ENCODE data around the gene PDCD1. TPM values are rescaled to one million over a fixed set of nuclear protein-coding genes. Genes with fewer than 3 reads are reported as not detected.
A peak's percentile ranks its signal among the peaks of the same experiment; 100 is the strongest.

The PDCD1 gene
- total RNA-seq, 1 donor, result not detected

DNA sequence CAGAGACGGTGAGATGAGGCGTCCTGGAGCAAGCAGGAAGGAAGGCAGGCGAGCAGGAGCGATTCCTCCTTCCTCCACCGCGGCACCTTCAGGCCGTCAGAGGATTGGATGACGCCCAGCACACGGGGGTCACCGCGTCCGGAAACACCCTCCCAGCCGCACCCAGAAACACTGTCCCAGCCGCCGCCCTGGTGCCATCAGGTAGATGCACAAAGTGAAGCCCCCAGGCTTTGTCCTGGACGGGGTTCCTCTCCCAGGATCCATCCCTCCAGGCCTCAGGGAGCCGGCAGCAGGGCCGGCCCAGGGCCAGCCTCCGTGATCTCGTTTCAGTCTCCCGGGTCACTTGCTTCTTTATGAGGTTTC lies 42.3 kb upstream of the PDCD1 start:
- H3K4me1 ChIP-seq (ENCODE audit: insufficient read depth, low read length), result no peaks in the 10 kb centered on the region
- no peaks in the 10 kb centered on the region for H4K20me1 ChIP-seq (ENCODE audit: insufficient read depth, low read length)
- no peaks in the 10 kb centered on the region for H3K9me3 ChIP-seq (ENCODE audit: low read depth, low read length)
- H3K36me3 ChIP-seq (ENCODE audit: insufficient read depth, low read length), result no peaks in the 10 kb centered on the region
- no peak overlapping the region for H2AFZ ChIP-seq (ENCODE audit: low read length)
- no peak overlapping the region for H3K4me3 ChIP-seq (ENCODE audit: insufficient read depth, low read length)
- DNase-seq (ENCODE audit: insufficient read length, low spot score, missing footprints), result peak; percentile 22
- H3K27ac ChIP-seq (ENCODE audit: low read depth, low read length), result no peak overlapping the region
- H3K4me2 ChIP-seq (ENCODE audit: insufficient read depth, low read length), result no peak overlapping the region
- TF ChIP-seq CTCF (IDR thresholded peaks at IDR 0.05; ENCODE audit: extremely low read depth, low read depth, low read length), result no peak
- peaks cover 5% of the 10 kb centered on the region for H3K27me3 ChIP-seq (ENCODE audit: insufficient read depth, low read length)
- no peaks in the 10 kb centered on the region for H3K79me2 ChIP-seq (ENCODE audit: insufficient read depth, low read length)

GRCh38 chr2:241900251-241901017 lies 41.7 kb upstream of the PDCD1 start:
- Histone ChIP-seq H3K9me3 (ENCODE audit: low read depth, low read length) (no peaks in the 10 kb centered on the region), H3K36me3 (ENCODE audit: insufficient read depth, low read length) (no peaks in the 10 kb centered on the region), H3K4me1 (ENCODE audit: insufficient read depth, low read length) (no peaks in the 10 kb centered on the region), H2AFZ (ENCODE audit: low read length) (no peak overlapping the region), H3K27ac (ENCODE audit: low read depth, low read length) (no peak overlapping the region), H3K79me2 (ENCODE audit: insufficient read depth, low read length) (no peaks in the 10 kb centered on the region), H3K27me3 (ENCODE audit: insufficient read depth, low read length) (peaks cover 5% of the 10 kb centered on the region), H3K4me2 (ENCODE audit: insufficient read depth, low read length) (no peak overlapping the region), H4K20me1 (ENCODE audit: insufficient read depth, low read length) (no peaks in the 10 kb centered on the region), H3K4me3 (ENCODE audit: insufficient read depth, low read length) (no peak overlapping the region)
- no peak for TF ChIP-seq CTCF (IDR thresholded peaks at IDR 0.05; ENCODE audit: extremely low read depth, low read depth, low read length)
- peak; percentile 65 for DNase-seq (ENCODE audit: insufficient read length, low spot score, missing footprints)

- no peaks in the 10 kb centered on the region for H3K4me1 ChIP-seq (ENCODE audit: insufficient read depth, low read length)
- no peak overlapping the region for H2AFZ ChIP-seq (ENCODE audit: low read length)
- H3K4me2 ChIP-seq (ENCODE audit: insufficient read depth, low read length), result no peak overlapping the region
- H3K79me2 ChIP-seq (ENCODE audit: insufficient read depth, low read length), result no peaks in the 10 kb centered on the region
- no peaks in the 10 kb centered on the region for H4K20me1 ChIP-seq (ENCODE audit: insufficient read depth, low read length)
- no peaks in the 10 kb centered on the region for H3K36me3 ChIP-seq (ENCODE audit: insufficient read depth, low read length)
- H3K27me3 ChIP-seq (ENCODE audit: insufficient read depth, low read length), result peaks cover 5% of the 10 kb centered on the region
- no peak overlapping the region for H3K27ac ChIP-seq (ENCODE audit: low read depth, low read length)
- peak; percentile 71 for DNase-seq (ENCODE audit: insufficient read length, low spot score, missing footprints)
- no peak overlapping the region for H3K4me3 ChIP-seq (ENCODE audit: insufficient read depth, low read length)
- no peak for TF ChIP-seq CTCF (IDR thresholded peaks at IDR 0.05; ENCODE audit: extremely low read depth, low read depth, low read length)
- H3K9me3 ChIP-seq (ENCODE audit: low read depth, low read length), result no peaks in the 10 kb centered on the region
Observed at GRCh38 chr2:241898463-241899270, 40.0 kb upstream of the PDCD1 start.
